ENCODE results near the gene SAMD4B. TPM values are rescaled to one million over a fixed set of nuclear protein-coding genes. Genes with fewer than 3 reads are reported as not detected.

The SAMD4B gene
- total and polyA plus RNA-seq, 9 of the 15 experiments (the other 6 are each of a cell fraction or from before 2014, with no cell fraction given), result 3.4 to 90.5 (median 38.0) TPM

GRCh38 chr19:39335168-39335548 lies 7.1 kb upstream of the SAMD4B start (continued):
- TF ChIP-seq YY1 (IDR thresholded peaks at IDR 0.05; ENCODE audit: borderline replicate concordance in 1 of 3, control insufficient read depth in 1 of 3, extremely low read depth in 1 of 3, insufficient read depth in 3 of 3, insufficient read length in 1 of 3, insufficient replicate concordance in 2 of 3, low read depth in 1 of 3, low read length in 2 of 3) (peak in 1 of 3 experiments; percentile 51), PHF21A (IDR thresholded peaks at IDR 0.05; ENCODE audit: borderline replicate concordance, low read depth) (no peak), RHOXF2B (CRISPR knock-in tag; conservative IDR thresholded peaks at IDR 0.05) (no peak), EP300 (IDR thresholded peaks at IDR 0.05; ENCODE audit: low read length) (no peak), ZNF311 (CRISPR knock-in tag; IDR thresholded peaks at IDR 0.05) (no peak), HDAC2 (IDR thresholded peaks at IDR 0.05) (no peak), ZNF778 (CRISPR knock-in tag; IDR thresholded peaks at IDR 0.05) (no peak), CBFA2T3 (IDR thresholded peaks at IDR 0.05) (peak; percentile 76), ZBTB34 (CRISPR knock-in tag; IDR thresholded peaks at IDR 0.05) (no peak), GABPB1 (CRISPR knock-in tag; IDR thresholded peaks at IDR 0.05) (no peak), ETV1 (tag; conservative IDR thresholded peaks at IDR 0.05; ENCODE audit: low read depth) (no peak), ZNF395 (CRISPR knock-in tag; IDR thresholded peaks at IDR 0.05) (no peak), SRSF9 (IDR thresholded peaks at IDR 0.05; ENCODE audit: borderline replicate concordance, low read depth, low read length) (no peak), DPF2 (IDR thresholded peaks at IDR 0.05) (0 out of 2 replicates have a peak, but pooled peaks have one; percentile 18), CTBP1 (IDR thresholded peaks at IDR 0.05; ENCODE audit: borderline replicate concordance) (peak; percentile 17; the same call in 1 of the 2 replicates), KLF13 (tag; IDR thresholded peaks at IDR 0.05; ENCODE audit: borderline replicate concordance, low read depth) (no peak), ZNF143 (CRISPR knock-in tag; IDR thresholded peaks at IDR 0.05) (no peak), ZNF133 (CRISPR knock-in tag; IDR thresholded peaks at IDR 0.05) (no peak), MAFK (IDR thresholded peaks at IDR 0.05; ENCODE audit: low read length) (no peak), ZNF79 (CRISPR knock-in tag; IDR thresholded peaks at IDR 0.05; ENCODE audit: low read depth) (no peak), GTF2E2 (tag; IDR thresholded peaks at IDR 0.05) (no peak), SAFB (IDR thresholded peaks at IDR 0.05; ENCODE audit: borderline replicate concordance, low read depth, low read length) (no peak), HDGF (IDR thresholded peaks at IDR 0.05) (no peak), HMG20A (CRISPR knock-in tag; conservative IDR thresholded peaks at IDR 0.05) (no peak)
- TF ChIP-seq, protein P1, sequence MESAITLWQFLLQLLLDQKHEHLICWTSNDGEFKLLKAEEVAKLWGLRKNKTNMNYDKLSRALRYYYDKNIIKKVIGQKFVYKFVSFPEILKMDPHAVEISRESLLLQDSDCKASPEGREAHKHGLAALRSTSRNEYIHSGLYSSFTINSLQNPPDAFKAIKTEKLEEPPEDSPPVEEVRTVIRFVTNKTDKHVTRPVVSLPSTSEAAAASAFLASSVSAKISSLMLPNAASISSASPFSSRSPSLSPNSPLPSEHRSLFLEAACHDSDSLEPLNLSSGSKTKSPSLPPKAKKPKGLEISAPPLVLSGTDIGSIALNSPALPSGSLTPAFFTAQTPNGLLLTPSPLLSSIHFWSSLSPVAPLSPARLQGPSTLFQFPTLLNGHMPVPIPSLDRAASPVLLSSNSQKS (CRISPR knock-in tag; IDR thresholded peaks at IDR 0.05), result no peak
- TF ChIP-seq, protein P2, sequence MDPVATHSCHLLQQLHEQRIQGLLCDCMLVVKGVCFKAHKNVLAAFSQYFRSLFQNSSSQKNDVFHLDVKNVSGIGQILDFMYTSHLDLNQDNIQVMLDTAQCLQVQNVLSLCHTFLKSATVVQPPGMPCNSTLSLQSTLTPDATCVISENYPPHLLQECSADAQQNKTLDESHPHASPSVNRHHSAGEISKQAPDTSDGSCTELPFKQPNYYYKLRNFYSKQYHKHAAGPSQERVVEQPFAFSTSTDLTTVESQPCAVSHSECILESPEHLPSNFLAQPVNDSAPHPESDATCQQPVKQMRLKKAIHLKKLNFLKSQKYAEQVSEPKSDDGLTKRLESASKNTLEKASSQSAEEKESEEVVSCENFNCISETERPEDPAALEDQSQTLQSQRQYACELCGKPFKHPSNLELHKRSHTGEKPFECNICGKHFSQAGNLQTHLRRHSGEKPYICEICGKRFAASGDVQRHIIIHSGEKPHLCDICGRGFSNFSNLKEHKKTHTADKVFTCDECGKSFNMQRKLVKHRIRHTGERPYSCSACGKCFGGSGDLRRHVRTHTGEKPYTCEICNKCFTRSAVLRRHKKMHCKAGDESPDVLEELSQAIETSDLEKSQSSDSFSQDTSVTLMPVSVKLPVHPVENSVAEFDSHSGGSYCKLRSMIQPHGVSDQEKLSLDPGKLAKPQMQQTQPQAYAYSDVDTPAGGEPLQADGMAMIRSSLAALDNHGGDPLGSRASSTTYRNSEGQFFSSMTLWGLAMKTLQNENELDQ (CRISPR knock-in tag; IDR thresholded peaks at IDR 0.05; ENCODE audit: borderline replicate concordance), result no peak

All from K562 (cell line).